CD4-positive, alpha-beta T cell treated with Interleukin-6 for 4 hours (primary cell): ENCODE data around the gene TMSB4X.
"Not testable (repeated sequence)": the region's sequence is repeated elsewhere in the genome, so short reads cannot be mapped to it uniquely, and the experiment has no call there.

Experiments
- DNase-seq: peaks from one replicate; pipeline ENCODE4 v3.0.0-alpha.2; 2020; ENCODE audit warnings: mixed read lengths

TMSB4X gene

GRCh38 chrX:12955882-12956703 lies 18.8 kb upstream of the TMSB4X start:
- peak; percentile 76 for DNase-seq

GRCh38 chrX:12956704-12957534 lies 18.0 kb upstream of the TMSB4X start:
- peak; percentile 72 for DNase-seq

- no peak for DNase-seq
These were observed 16.9 kb upstream of the TMSB4X start for GRCh38 chrX:12958059-12958458.

GRCh38 chrX:12958461-12958860 lies 16.4 kb upstream of the TMSB4X start:
- no peak for DNase-seq

GRCh38 chrX:12961196-12961718 lies 13.7 kb upstream of the TMSB4X start:
- no peak for DNase-seq

GRCh38 chrX:12962041-12962504 lies 12.8 kb upstream of the TMSB4X start:
- no peak for DNase-seq

GRCh38 chrX:12963210-12963850 lies 11.6 kb upstream of the TMSB4X start:
- DNase-seq = not testable (repeated sequence)

GRCh38 chrX:12965131-12965940 lies 9.6 kb upstream of the TMSB4X start:
- DNase-seq = no peak

GRCh38 chrX:12966151-12966550 lies 8.8 kb upstream of the TMSB4X start:
- DNase-seq = no peak

- peak; percentile 57 for DNase-seq
These were observed 7.0 kb upstream of the TMSB4X start for GRCh38 chrX:12967711-12968465.

GRCh38 chrX:12970691-12971202 lies 4.2 kb upstream of the TMSB4X start:
- DNase-seq = peak; percentile 66

- peak; percentile 64 for DNase-seq
These were observed 3.5 kb upstream of the TMSB4X start for GRCh38 chrX:12971282-12972003.

- DNase-seq = peak; percentile 39
These were observed 2.7 kb upstream of the TMSB4X start for GRCh38 chrX:12972243-12972642.

- no peak for DNase-seq
These were observed 1.9 kb upstream of the TMSB4X start for GRCh38 chrX:12972878-12973560.

GRCh38 chrX:12973561-12974304 lies 1.2 kb upstream of the TMSB4X start:
- DNase-seq = peak; percentile 71

- peak; percentile 66 for DNase-seq
These were observed 560 bp upstream of the TMSB4X start for GRCh38 chrX:12974305-12974795.

- DNase-seq = no peak
These were observed 708 bp downstream of the TMSB4X start for GRCh38 chrX:12975670-12975965.

GRCh38 chrX:12975991-12976558 lies 1.2 kb downstream of the TMSB4X start:
- DNase-seq = peak; percentile 57
